Measurements from ENCODE around the gene CA9. TPM values are rescaled to one million over a fixed set of nuclear protein-coding genes. Genes with fewer than 3 reads are reported as not detected.
"Not testable (repeated sequence)": the region's sequence is repeated elsewhere in the genome, so short reads cannot be mapped to it uniquely, and the experiment has no call there.

The CA9 gene
- polyA plus RNA-seq (2012; ENCODE audit: insufficient read depth, insufficient read length) = 1.3 TPM

- DNase-seq (ENCODE audit: low read depth, low spot score) = no peak
- no peak within 1 kb of the TSS for H3K4me3 ChIP-seq (ENCODE audit: low read length)
Observed at GRCh38 chr9:35673132-35674024, at the start of gene CA9. Gene CA9 (plus strand): TSS chr9:35673928. CDS start chr9:35673960, 32 bp downstream.

GRCh38 chr9:35627575-35627974 is 46.2 kb upstream of the CA9 start:
- no peak for DNase-seq (ENCODE audit: low read depth, low spot score)
- no peak overlapping the region for H3K4me3 ChIP-seq (ENCODE audit: low read length)

- H3K4me3 ChIP-seq (ENCODE audit: low read length) = no peak overlapping the region
- no peak for DNase-seq (ENCODE audit: low read depth, low spot score)
Observed at GRCh38 chr9:35628389-35628991, 45.2 kb upstream of the CA9 start.

GRCh38 chr9:35629597-35629996 is 44.1 kb upstream of the CA9 start:
- no peak overlapping the region for H3K4me3 ChIP-seq (ENCODE audit: low read length)
- no peak for DNase-seq (ENCODE audit: low read depth, low spot score)

GRCh38 chr9:35635730-35636129 is 38.0 kb upstream of the CA9 start:
- DNase-seq (ENCODE audit: low read depth, low spot score) = no peak
- no peak overlapping the region for H3K4me3 ChIP-seq (ENCODE audit: low read length)

GRCh38 chr9:35636135-35636876 is 37.4 kb upstream of the CA9 start:
- no peak for DNase-seq (ENCODE audit: low read depth, low spot score)
- no peak overlapping the region for H3K4me3 ChIP-seq (ENCODE audit: low read length)

GRCh38 chr9:35636877-35637246 is 36.9 kb upstream of the CA9 start:
- DNase-seq (ENCODE audit: low read depth, low spot score); H3K4me3 ChIP-seq (ENCODE audit: low read length): not testable (repeated sequence)

- H3K4me3 ChIP-seq (ENCODE audit: low read length); DNase-seq (ENCODE audit: low read depth, low spot score): not testable (repeated sequence)
Observed at GRCh38 chr9:35637427-35637955, 36.2 kb upstream of the CA9 start.

GRCh38 chr9:35638751-35639150 is 35.0 kb upstream of the CA9 start:
- DNase-seq (ENCODE audit: low read depth, low spot score) = not testable (repeated sequence)

GRCh38 chr9:35639225-35639624 is 34.5 kb upstream of the CA9 start:
- not testable (repeated sequence) for H3K4me3 ChIP-seq (ENCODE audit: low read length); DNase-seq (ENCODE audit: low read depth, low spot score)

More at GRCh38 chr9:35638751-35639150, 35.0 kb upstream of the CA9 start:
- H3K4me3 ChIP-seq (ENCODE audit: low read length) = not testable (repeated sequence)

GRCh38 chr9:35639631-35640030 is 34.1 kb upstream of the CA9 start:
- no peak for DNase-seq (ENCODE audit: low read depth, low spot score)
- no peak overlapping the region for H3K4me3 ChIP-seq (ENCODE audit: low read length)

- DNase-seq (ENCODE audit: low read depth, low spot score); H3K4me3 ChIP-seq (ENCODE audit: low read length): not testable (repeated sequence)
Observed at GRCh38 chr9:35640431-35640830, 33.3 kb upstream of the CA9 start.

- not testable (repeated sequence) for DNase-seq (ENCODE audit: low read depth, low spot score); H3K4me3 ChIP-seq (ENCODE audit: low read length)
Observed at GRCh38 chr9:35641478-35641877, 32.2 kb upstream of the CA9 start.

GRCh38 chr9:35643046-35643445 is 30.7 kb upstream of the CA9 start:
- no peak for DNase-seq (ENCODE audit: low read depth, low spot score)

GRCh38 chr9:35645736-35646135 is 28.0 kb upstream of the CA9 start:
- DNase-seq (ENCODE audit: low read depth, low spot score) = not testable (repeated sequence)
- peak overlapping the region; percentile 75 for H3K4me3 ChIP-seq (ENCODE audit: low read length)

More at GRCh38 chr9:35643046-35643445, 30.7 kb upstream of the CA9 start:
- H3K4me3 ChIP-seq (ENCODE audit: low read length) = no peak overlapping the region

- DNase-seq (ENCODE audit: low read depth, low spot score) = peak; percentile 64
- peak overlapping the region; percentile 75 for H3K4me3 ChIP-seq (ENCODE audit: low read length)
Observed at GRCh38 chr9:35646153-35646532, 27.6 kb upstream of the CA9 start.

- peak overlapping the region; percentile 75 for H3K4me3 ChIP-seq (ENCODE audit: low read length)
Observed at GRCh38 chr9:35646533-35647265, 27.0 kb upstream of the CA9 start.

GRCh38 chr9:35649431-35650340 is 24.0 kb upstream of the CA9 start:
- peak; percentile 75 for DNase-seq (ENCODE audit: low read depth, low spot score)
- H3K4me3 ChIP-seq (ENCODE audit: low read length) = peak overlapping the region; percentile 93

More at GRCh38 chr9:35646533-35647265, 27.0 kb upstream of the CA9 start:
- peak; percentile 95 for DNase-seq (ENCODE audit: low read depth, low spot score)

Measured in Jurkat, Clone E6-1 (cell line).